ENCODE measurements around the gene SYNM. TPM values are rescaled to one million over a fixed set of nuclear protein-coding genes. Genes with fewer than 3 reads are reported as not detected.

SYNM gene
- total and polyA plus RNA-seq, 2 experiments from 2014 or later = 0.74 to 3.5 TPM

GRCh38 chr15:99108993-99109392, 4.1 kb downstream of the SYNM start:
- Mint-ChIP-seq H3K27ac (no peak overlapping the region), H3K4me3 (no peak overlapping the region), H3K4me1 (peaks cover 5% of the 10 kb centered on the region; the same call in 2 of the 3 replicates), H3K27me3 (ENCODE audit: insufficient read depth, low read depth, poor library complexity) (peaks cover 34% of the 10 kb centered on the region), H3K9me3 (no peaks in the 10 kb centered on the region; the same call in 2 of the 3 replicates), H3K36me3 (ENCODE audit: low read depth) (no peaks in the 10 kb centered on the region; the same call in 2 of the 3 replicates)
- Histone ChIP-seq H3K4me3 (no peak overlapping the region), H2AFZ (no peak overlapping the region), H3F3A (replicated peaks; ENCODE audit: low read depth) (0 out of 2 replicates have a peak, but pooled peaks cover 9% of the 10 kb centered on the region), H3K27me3 (ENCODE audit: insufficient read depth) (peaks cover 34% of the 10 kb centered on the region), H3K27ac (ENCODE audit: low read depth) (no peak overlapping the region), H4K20me1 (replicated peaks; ENCODE audit: insufficient read depth) (peaks cover 5% of the 10 kb centered on the region; the same call in 1 of the 2 replicates), H3K4me2 (no peak overlapping the region), H3K36me3 (ENCODE audit: insufficient read depth) (no peaks in the 10 kb centered on the region), H3K4me1 (ENCODE audit: insufficient read depth) (no peaks in the 10 kb centered on the region), H3K79me2 (replicated peaks; ENCODE audit: insufficient read depth) (no peaks in the 10 kb centered on the region), H3K9me2 (ENCODE audit: insufficient read depth) (no peaks in the 10 kb centered on the region)
- ATAC-seq = no peak
- DNase-seq (ENCODE audit: low spot score) = no peak
- TF ChIP-seq ZNF114 (CRISPR knock-in tag; IDR thresholded peaks at IDR 0.05) (no peak), ZNF462 (CRISPR knock-in tag; IDR thresholded peaks at IDR 0.05) (no peak)

- Histone ChIP-seq H3K27ac (ENCODE audit: low read depth) (no peak overlapping the region), H4K20me1 (replicated peaks; ENCODE audit: insufficient read depth) (peaks cover 5% of the 10 kb centered on the region; the same call in 1 of the 2 replicates), H3F3A (replicated peaks; ENCODE audit: low read depth) (0 out of 2 replicates have a peak, but pooled peaks cover 9% of the 10 kb centered on the region), H3K79me2 (replicated peaks; ENCODE audit: insufficient read depth) (no peaks in the 10 kb centered on the region), H3K36me3 (ENCODE audit: insufficient read depth) (no peaks in the 10 kb centered on the region), H3K27me3 (ENCODE audit: insufficient read depth) (peaks cover 34% of the 10 kb centered on the region), H3K4me1 (ENCODE audit: insufficient read depth) (no peaks in the 10 kb centered on the region), H3K9me2 (ENCODE audit: insufficient read depth) (no peaks in the 10 kb centered on the region), H3K4me2 (no peak overlapping the region), H3K4me3 (no peak overlapping the region), H2AFZ (no peak overlapping the region)
- H3K27ac Mint-ChIP-seq = no peak overlapping the region
- H3K27me3 Mint-ChIP-seq (ENCODE audit: insufficient read depth, low read depth, poor library complexity) = peaks cover 32% of the 10 kb centered on the region
- no peak for TF ChIP-seq STAT1 (IDR thresholded peaks at IDR 0.05; ENCODE audit: unreplicated experiment)
- TF ChIP-seq CREB1 (CRISPR knock-in tag; IDR thresholded peaks at IDR 0.05; ENCODE audit: low read depth) = no peak
- TF ChIP-seq REST (IDR thresholded peaks at IDR 0.05; ENCODE audit: unreplicated experiment) = no peak
- no peak for TF ChIP-seq EZH2 (IDR thresholded peaks at IDR 0.05; ENCODE audit: low read depth, unreplicated experiment)
- no peak for TF ChIP-seq CTCF (conservative IDR thresholded peaks at IDR 0.05; ENCODE audit: low read depth in 2 of 2)
- no peak for TF ChIP-seq NANOG (IDR thresholded peaks at IDR 0.05; ENCODE audit: borderline replicate concordance)
- no peak for ATAC-seq
- no peaks in the 10 kb centered on the region; the same call in 2 of the 3 replicates for H3K36me3 Mint-ChIP-seq (ENCODE audit: low read depth)
- H3K9me3 Mint-ChIP-seq = no peaks in the 10 kb centered on the region; the same call in 2 of the 3 replicates
- H3K4me1 Mint-ChIP-seq = peaks cover 5% of the 10 kb centered on the region; the same call in 2 of the 3 replicates
- no peak for DNase-seq (ENCODE audit: low spot score)
- H3K4me3 Mint-ChIP-seq = no peak overlapping the region
These were observed 4.7 kb downstream of the SYNM start for GRCh38 chr15:99109555-99110021.
